Mucosa of rectum (tissue), 2 donors: Measurements from ENCODE around the gene TMPRSS4.

Experiments
- H3K27ac ChIP-seq, 2 donors: one replicate each; pipeline ENCODE4 v1.7.0; 2013; ENCODE audit warnings: inconsistent platforms in 2 of 2, low read depth in 2 of 2, low read length in 2 of 2
- H3K27me3 ChIP-seq, 2 donors: one replicate each; pipeline ENCODE4 v1.7.0; 2013; ENCODE audit warnings: low read length in 2 of 2; ENCODE audit not compliant: control insufficient read depth in 2 of 2, insufficient read depth in 2 of 2
- H3K36me3 ChIP-seq, 2 donors: one replicate each; pipeline ENCODE4 v1.7.0; 2013; ENCODE audit warnings: low read length in 2 of 2; ENCODE audit not compliant: control insufficient read depth in 2 of 2, insufficient read depth in 2 of 2
- H3K4me1 ChIP-seq, 2 donors: one replicate each; pipeline ENCODE4 v1.7.0; 2013; ENCODE audit warnings: low read length in 2 of 2, mild to moderate bottlenecking in 1 of 2; ENCODE audit not compliant: control insufficient read depth in 2 of 2, insufficient read depth in 2 of 2
- H3K4me3 ChIP-seq, 2 donors: one replicate each; pipeline ENCODE4 v1.7.0; 2013; ENCODE audit warnings: low read length in 2 of 2
- H3K9ac ChIP-seq, 2 donors: one replicate each; pipeline ENCODE4 v1.7.0; 2013; ENCODE audit warnings: low read length in 2 of 2, low read depth in 1 of 2, mild to moderate bottlenecking in 1 of 2
- H3K9me3 ChIP-seq, 2 donors: one replicate each; pipeline ENCODE4 v1.7.0; 2013; ENCODE audit warnings: low read length in 2 of 2; ENCODE audit not compliant: control insufficient read depth in 2 of 2
- donor health status: healthy.
- donor health status: Normal muscosa, but diverticular disease.

Gene TMPRSS4

DNA sequence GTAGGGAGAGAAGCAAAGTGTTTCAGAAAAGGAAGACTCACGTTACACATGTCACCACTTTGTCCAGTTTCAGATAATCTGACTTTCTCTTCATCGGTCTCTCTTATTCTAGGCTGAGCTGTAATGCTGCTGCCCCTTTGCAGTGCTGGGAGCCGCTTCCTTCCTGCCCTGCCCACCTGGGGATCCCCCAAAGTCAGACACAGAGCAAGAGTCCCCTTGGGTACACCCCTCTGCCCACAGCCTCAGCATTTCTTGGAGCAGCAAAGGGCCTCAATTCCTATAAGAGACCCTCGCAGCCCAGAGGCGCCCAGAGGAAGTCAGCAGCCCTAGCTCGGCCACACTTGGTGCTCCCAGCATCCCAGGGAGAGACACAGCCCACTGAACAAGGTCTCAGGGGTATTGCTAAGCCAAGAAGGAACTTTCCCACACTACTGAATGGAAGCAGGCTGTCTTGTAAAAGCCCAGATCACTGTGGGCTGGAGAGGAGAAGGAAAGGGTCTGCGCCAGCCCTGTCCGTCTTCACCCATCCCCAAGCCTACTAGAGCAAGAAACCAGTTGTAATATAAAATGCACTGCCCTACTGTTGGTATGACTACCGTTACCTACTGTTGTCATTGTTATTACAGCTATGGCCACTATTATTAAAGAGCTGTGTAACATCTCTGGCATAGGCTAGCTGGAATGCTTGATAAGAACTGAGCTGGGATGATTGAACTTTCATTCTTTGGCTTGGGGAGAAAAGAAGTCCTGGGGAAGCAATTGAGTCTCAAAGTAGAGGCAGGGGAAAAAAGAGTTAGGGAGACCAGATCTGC, 41.1 kb downstream of the TMPRSS4 start:
- Histone ChIP-seq H3K27me3 (no peaks in the 10 kb centered on the region), H3K4me1 (no peaks in the 10 kb centered on the region), H3K9ac (no peak overlapping the region), H3K4me3 (no peak overlapping the region), H3K36me3 (peaks cover 47 to 51% of the 10 kb centered on the region in 2 donors), H3K9me3 (no peaks in the 10 kb centered on the region), H3K27ac (no peak overlapping the region)

DNA sequence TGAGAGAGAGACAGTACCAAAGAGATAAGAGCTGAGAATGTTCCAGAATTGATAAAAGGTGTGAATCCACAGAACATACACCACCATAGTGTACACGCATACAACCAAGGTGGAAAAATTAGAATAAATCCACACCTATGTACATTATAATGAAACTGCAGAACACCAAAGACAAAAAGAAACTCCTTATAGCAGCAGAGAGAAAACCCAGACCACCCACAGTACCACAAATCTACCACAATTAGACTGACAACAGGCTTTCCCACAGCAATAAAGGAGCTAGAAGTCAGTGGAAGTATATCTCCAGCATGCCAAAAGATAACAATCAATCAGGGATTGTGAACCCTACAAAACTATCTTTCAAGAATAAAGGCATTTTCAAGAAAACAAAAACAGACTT, 43.9 kb downstream of the TMPRSS4 start:
- no peak overlapping the region for H3K27ac ChIP-seq
- no peak overlapping the region for H3K4me3 ChIP-seq
- peaks cover 0 to 2% of the 10 kb centered on the region in 2 donors for H3K27me3 ChIP-seq
- no peak overlapping the region for H3K9ac ChIP-seq
- no peaks in the 10 kb centered on the region for H3K9me3 ChIP-seq
- peaks cover 26 to 37% of the 10 kb centered on the region in 2 donors for H3K36me3 ChIP-seq
- H3K4me1 ChIP-seq: no peaks in the 10 kb centered on the region

DNA sequence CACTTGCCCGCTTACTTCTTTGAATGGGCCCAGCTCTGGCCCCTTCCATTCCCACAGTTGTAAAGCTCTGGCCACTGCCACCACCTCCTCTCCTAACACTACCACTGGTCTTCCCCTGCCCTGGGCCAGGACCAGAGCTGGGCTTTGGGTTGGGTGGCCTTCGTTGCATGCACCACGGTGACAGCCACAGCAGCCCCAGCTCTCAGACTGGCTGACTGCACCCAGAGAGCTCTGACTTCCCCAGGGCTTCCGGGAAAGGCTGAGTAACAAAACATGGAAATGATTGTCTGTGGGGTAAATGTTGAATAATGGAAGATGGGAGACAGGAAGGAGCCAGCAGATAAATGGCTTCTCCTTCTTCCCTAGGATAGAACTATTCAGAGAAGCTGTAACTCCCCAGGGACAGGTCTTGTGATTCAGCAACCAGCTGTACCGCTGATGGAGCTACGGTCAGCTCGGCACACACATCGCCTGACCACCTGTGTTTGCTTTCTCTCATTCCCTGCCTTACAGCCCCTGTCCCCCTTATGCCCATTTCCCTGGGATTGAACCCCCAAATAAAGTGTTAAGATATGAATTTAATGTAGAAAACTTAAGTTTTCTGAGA, 48.2 kb downstream of the TMPRSS4 start:
- peaks cover 0 to 4% of the 10 kb centered on the region in 2 donors for H3K4me1 ChIP-seq
- no peaks in the 10 kb centered on the region for H3K9me3 ChIP-seq
- no peak overlapping the region for H3K9ac ChIP-seq
- no peak overlapping the region for H3K27ac ChIP-seq
- peaks cover 10 to 19% of the 10 kb centered on the region in 2 donors for H3K36me3 ChIP-seq
- H3K27me3 ChIP-seq: peaks cover 0 to 2% of the 10 kb centered on the region in 2 donors
- H3K4me3 ChIP-seq: no peak overlapping the region

DNA sequence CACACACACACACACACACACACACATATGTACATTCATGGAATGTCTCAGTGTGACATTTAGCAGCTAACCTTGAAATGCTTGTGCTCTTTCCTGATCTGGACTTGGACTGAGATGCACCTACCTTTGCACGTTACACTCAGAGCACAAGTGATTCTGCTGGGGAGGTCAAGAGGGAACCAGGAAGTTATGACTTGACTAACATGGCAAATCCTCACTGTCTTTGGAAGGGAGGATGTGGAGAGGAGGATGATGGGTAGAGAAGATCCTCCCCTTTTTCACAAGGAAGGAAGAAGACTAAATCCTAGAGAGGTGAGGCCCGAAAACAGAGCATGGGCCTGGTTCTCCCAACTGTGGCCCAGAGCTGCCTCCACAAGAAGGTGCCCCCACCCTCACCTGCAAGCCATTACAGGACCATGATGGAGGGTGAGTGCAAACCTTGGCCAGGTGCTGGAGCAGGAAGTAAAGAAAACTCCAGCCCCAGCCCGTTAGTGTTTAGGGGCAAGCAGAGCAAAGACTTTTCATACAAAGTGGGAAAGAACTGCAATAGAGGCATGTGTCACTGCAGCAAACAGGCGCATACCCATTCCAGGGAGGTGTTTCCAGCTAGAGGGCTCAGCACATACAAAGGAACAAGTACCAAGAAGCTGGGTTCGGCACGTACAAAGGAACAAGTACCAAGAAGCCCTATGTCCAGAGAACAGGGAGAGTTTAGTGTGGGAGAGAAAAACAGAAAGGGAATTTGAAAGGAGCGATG, 49.4 kb downstream of the TMPRSS4 start:
- no peak overlapping the region for H3K4me3 ChIP-seq
- peaks cover 8 to 10% of the 10 kb centered on the region in 2 donors for H3K36me3 ChIP-seq
- H3K9ac ChIP-seq: no peak overlapping the region
- H3K9me3 ChIP-seq: no peaks in the 10 kb centered on the region
- no peak overlapping the region for H3K27ac ChIP-seq
- peaks cover 0 to 4% of the 10 kb centered on the region in 2 donors for H3K4me1 ChIP-seq
- H3K27me3 ChIP-seq: peaks cover 0 to 2% of the 10 kb centered on the region in 2 donors

DNA sequence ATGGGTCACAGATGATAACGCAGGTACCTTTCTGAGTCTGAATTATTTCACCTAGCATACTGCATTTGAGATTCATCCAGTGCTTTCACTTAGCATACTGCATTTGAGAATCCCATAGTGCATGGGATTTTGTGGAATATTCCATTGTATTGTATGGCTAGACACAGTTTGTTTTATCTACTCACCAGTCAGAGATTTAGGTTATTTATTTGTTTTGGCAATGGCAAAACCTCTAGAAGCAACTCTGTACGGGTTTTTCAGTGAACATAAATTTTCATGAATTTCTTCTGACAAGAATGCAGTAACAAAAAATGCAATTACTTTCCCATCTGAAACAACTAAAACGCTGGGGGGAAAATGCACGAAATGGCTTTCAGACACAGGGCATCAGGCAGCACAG, 51.4 kb downstream of the TMPRSS4 start:
- no peaks in the 10 kb centered on the region for H3K9me3 ChIP-seq
- no peak overlapping the region for H3K4me3 ChIP-seq
- H3K4me1 ChIP-seq: peaks cover 0 to 4% of the 10 kb centered on the region in 2 donors
- H3K9ac ChIP-seq: no peak overlapping the region
- peaks cover 0 to 2% of the 10 kb centered on the region in 2 donors for H3K27me3 ChIP-seq
- no peak overlapping the region for H3K27ac ChIP-seq
- H3K36me3 ChIP-seq: peaks cover 2 to 7% of the 10 kb centered on the region in 2 donors

DNA sequence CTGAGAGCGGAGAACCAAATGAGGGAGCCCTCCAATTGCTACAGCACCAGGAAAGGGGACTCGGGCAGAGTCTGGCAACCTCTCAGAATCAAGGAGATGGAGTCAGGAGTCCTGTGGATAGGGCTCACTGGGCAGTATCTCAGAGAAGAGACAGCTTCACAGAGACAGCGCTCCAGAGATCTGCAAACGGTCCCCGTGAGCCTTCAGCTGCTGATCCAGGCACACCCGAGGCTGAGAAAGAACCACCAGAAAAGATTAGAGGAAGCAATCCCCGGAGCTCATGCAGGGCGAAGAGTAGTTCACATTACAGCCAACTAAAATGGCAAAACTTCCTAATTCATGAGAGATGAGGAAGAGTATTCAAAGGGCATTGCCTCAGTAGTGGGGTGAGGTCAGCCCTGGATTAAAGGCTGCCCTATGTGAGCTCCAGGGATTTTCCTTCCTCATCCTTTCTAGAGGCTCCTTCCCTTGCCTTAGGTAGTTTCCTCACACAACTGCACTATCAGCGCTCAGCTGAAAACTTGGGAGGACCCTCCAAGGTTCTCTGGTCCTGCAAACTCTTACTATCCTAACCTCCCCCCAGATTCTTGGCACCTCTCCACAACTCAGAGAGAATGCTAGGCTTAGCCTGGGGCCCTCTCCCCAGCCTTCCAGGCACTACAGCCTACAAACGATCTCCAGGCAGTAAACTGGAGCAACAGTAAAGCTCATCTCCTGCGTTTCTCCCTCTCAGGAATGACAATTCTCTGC, 52.0 kb downstream of the TMPRSS4 start:
- no peak overlapping the region for H3K9ac ChIP-seq

DNA sequence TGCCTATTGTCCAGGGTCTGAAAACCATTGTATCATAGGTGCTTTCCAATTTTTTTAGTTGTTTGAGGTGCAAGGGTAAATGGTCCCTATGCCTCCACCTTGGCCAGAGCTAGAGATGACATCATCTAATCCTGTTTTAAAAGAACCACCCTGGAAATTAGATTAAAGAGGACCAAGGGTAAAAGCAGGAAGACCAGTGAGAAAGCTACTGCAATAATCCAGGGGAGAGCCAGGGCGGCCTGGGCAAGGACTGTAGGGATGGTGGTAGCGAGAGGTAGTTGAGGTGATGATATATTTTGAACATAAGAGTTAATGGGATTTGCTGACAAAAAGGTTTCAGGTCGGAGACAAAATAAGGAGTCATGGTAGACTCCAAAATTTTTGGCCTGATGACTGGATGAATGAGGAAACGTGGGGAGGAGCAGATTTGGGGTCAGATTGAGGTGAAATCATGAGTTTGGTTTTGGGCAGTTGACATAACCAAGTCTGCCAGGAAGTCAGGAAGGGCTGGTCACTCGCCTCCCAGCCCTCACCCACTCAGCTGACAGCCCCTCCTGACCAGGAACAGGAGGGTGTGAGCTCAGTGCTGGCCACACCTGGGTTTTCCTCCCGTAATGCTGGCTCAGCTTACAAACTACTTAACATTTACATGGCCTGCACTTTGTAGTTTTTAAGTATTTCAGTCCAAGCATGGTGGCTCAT, 52.7 kb downstream of the TMPRSS4 start:
- no peaks in the 10 kb centered on the region for H3K9me3 ChIP-seq
- H3K4me3 ChIP-seq: no peak overlapping the region
- H3K27me3 ChIP-seq: peaks cover 0 to 2% of the 10 kb centered on the region in 2 donors
- peaks cover 0 to 4% of the 10 kb centered on the region in 2 donors for H3K4me1 ChIP-seq
- H3K9ac ChIP-seq: no peak overlapping the region
- H3K36me3 ChIP-seq: peaks cover 2 to 7% of the 10 kb centered on the region in 2 donors
- no peak overlapping the region for H3K27ac ChIP-seq

More for the DNA sequence above, 52.0 kb downstream of the TMPRSS4 start:
- Histone ChIP-seq H3K27me3 (peaks cover 0 to 2% of the 10 kb centered on the region in 2 donors), H3K27ac (no peak overlapping the region), H3K36me3 (peaks cover 2 to 7% of the 10 kb centered on the region in 2 donors), H3K4me3 (no peak overlapping the region), H3K9me3 (no peaks in the 10 kb centered on the region), H3K4me1 (peaks cover 0 to 4% of the 10 kb centered on the region in 2 donors)

DNA sequence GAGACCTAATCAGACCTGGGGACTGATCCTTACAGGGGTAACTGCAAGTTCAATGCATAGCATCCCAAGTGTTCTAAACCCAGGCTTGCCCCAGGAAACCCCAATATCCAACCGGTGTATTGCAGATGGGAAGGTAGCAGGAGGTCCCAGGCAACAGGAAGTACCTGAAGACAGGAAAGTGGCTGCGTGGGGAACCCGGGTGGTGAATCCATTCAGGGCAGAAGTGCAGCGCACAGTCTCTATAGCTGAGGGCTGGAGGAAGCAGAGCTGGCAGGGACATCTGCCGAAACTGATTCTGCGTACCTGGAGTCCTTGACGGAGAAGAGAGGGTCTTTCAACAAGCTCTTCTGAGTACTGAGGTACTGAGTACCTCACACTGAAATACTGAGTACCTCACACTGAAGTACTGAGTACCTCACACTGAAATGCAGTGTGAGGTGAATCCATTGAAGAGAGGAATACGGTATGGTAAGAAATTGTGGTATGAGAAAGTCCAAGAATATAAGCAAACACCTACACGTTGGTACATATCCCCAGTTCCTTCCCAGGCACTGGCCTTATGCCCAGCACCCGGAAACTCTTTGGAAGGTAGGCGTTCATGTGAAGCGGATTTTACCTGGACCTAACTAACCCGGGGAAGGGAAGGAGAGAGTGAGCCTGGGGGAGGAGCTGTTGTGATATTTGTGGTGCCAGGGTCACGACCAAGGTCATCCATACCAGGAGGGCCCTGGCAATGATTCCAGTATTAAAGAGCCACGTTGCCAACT, 55.7 kb downstream of the TMPRSS4 start:
- Histone ChIP-seq H3K4me1 (peaks cover 0 to 4% of the 10 kb centered on the region in 2 donors), H3K27me3 (peaks cover 4% of the 10 kb centered on the region in 2 donors), H3K27ac (no peak overlapping the region), H3K9me3 (no peaks in the 10 kb centered on the region), H3K36me3 (no peaks in the 10 kb centered on the region), H3K9ac (no peak overlapping the region), H3K4me3 (no peak overlapping the region)

DNA sequence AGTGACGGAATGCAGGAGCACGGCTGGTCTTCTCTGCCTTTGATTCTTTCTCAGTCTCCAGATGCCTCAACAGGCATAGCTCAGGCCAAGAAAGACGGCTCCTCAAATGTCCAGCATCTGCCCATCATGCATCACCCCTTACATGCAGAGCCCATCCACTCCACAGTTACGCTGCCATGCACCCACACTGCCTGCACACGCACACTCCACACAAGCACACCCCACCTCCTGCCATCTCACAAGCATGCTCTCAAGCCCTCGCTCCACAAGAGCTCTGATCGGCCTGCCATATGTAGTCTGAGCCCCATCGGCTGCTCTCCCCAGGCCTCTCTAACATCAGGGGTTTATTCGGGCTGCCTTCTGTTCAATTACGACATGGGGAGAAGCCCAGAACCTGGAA, 56.9 kb downstream of the TMPRSS4 start:
- Histone ChIP-seq H3K9ac (no peak overlapping the region), H3K27me3 (peaks cover 11% of the 10 kb centered on the region in 2 donors), H3K4me3 (no peak overlapping the region), H3K36me3 (no peaks in the 10 kb centered on the region), H3K27ac (no peak overlapping the region), H3K4me1 (peaks cover 0 to 4% of the 10 kb centered on the region in 2 donors), H3K9me3 (no peaks in the 10 kb centered on the region)
